Neural cell (in vitro differentiated cells): ENCODE data around the gene LBR. TPM values are rescaled to one million over a fixed set of nuclear protein-coding genes. Genes with fewer than 3 reads are reported as not detected.

Experiments used
- H2AFZ ChIP-seq: fragments of 200-600, 300-800 bp; sonication (generic), shearing (Covaris generic); 2 replicates; pipeline ENCODE4 v1.6.0; 2014; ENCODE audit warnings: low read depth, mild to moderate bottlenecking, antibody characterized with exemption, low read length, moderate library complexity
- H3F3A ChIP-seq: fragments of 200-600 bp; shearing (Covaris generic); 2 replicates; pipeline ENCODE4 v1.6.1; 2016; ENCODE audit warnings: mild to moderate bottlenecking, moderate library complexity, mixed read lengths, antibody characterized with exemption, low read length; ENCODE audit not compliant: insufficient read depth, poor library complexity, severe bottlenecking
- H3K27ac ChIP-seq: fragments of 200-600, 300-800 bp; sonication (generic), shearing (Covaris generic); 2 replicates; pipeline ENCODE4 v1.5.1; 2014; ENCODE audit warnings: mild to moderate bottlenecking, low read length, moderate library complexity
- H3K27me3 ChIP-seq: fragments of 300-800, 200-600 bp; sonication (generic), shearing (Covaris generic); 2 replicates; pipeline ENCODE4 v1.6.0; 2014; ENCODE audit warnings: mild to moderate bottlenecking, low read depth, low read length, moderate library complexity; ENCODE audit not compliant: insufficient read depth
- H3K36me3 ChIP-seq: fragments of 300-800, 200-600 bp; sonication (generic), shearing (Covaris generic); 2 replicates; pipeline ENCODE4 v1.5.1; 2014; ENCODE audit warnings: mild to moderate bottlenecking, antibody characterized with exemption, low read length, moderate library complexity; ENCODE audit not compliant: insufficient read depth
- H3K4me2 ChIP-seq: fragments of 300-800, 200-600 bp; sonication (generic), shearing (Covaris generic); 2 replicates; pipeline ENCODE4 v1.6.0; 2014; ENCODE audit warnings: mild to moderate bottlenecking, low read length
- H3K4me3 ChIP-seq: fragments of 300-800, 200-600 bp; sonication (generic), shearing (Covaris generic); 2 replicates; pipeline ENCODE4 v1.5.1; 2014; ENCODE audit warnings: mild to moderate bottlenecking, low read length, moderate library complexity
- H3K79me2 ChIP-seq: fragments of 200-600 bp; shearing (Covaris generic); replicated peaks from 2 replicates; pipeline ENCODE4 v1.6.0; 2014; ENCODE audit warnings: mild to moderate bottlenecking, low read length, moderate library complexity; ENCODE audit not compliant: insufficient read depth
- H3K9ac ChIP-seq: fragments of 300-800, 200-600 bp; sonication (generic), shearing (Covaris generic); 2 replicates; pipeline ENCODE4 v1.6.1; 2016; ENCODE audit warnings: mild to moderate bottlenecking, low read length, mixed read lengths
- H3K9me2 ChIP-seq: fragments of 200-600 bp; shearing (Covaris generic); 2 replicates; pipeline ENCODE4 v1.6.1; 2016; ENCODE audit warnings: mild to moderate bottlenecking, low read length, mixed read lengths; ENCODE audit not compliant: insufficient read depth
- H3K9me3 ChIP-seq: fragments of 200-600, 300-800 bp; sonication (generic), shearing (Covaris generic); 2 replicates; pipeline ENCODE4 v1.6.1; 2016; ENCODE audit warnings: mild to moderate bottlenecking, mixed run types, low read length, moderate library complexity, mixed read lengths
- H4K20me1 ChIP-seq: fragments of 200-600 bp; shearing (Covaris generic); 2 replicates; pipeline ENCODE4 v1.6.1; 2016; ENCODE audit warnings: mild to moderate bottlenecking, mixed run types; ENCODE audit not compliant: insufficient read depth
- EP300 ChIP-seq: fragments of 450-650 bp; conservative IDR thresholded peaks from 2 replicates; pipeline ENCODE4 v1.6.1; 2014; ENCODE audit warnings: antibody characterized with exemption, mild to moderate bottlenecking, moderate library complexity; ENCODE audit not compliant: poor library complexity, severe bottlenecking
- EZH2 ChIP-seq: fragments of 200-600, 300-800 bp; shearing (Covaris generic), sonication (generic); IDR thresholded peaks from 2 replicates; pipeline ENCODE4 v1.6.1; 2014; ENCODE audit warnings: antibody characterized with exemption, low read length, borderline replicate concordance, mild to moderate bottlenecking; ENCODE audit not compliant: insufficient read depth, poor library complexity, severe bottlenecking
- MXI1 ChIP-seq: fragments of 450-650 bp; conservative IDR thresholded peaks from 2 replicates; pipeline ENCODE4 v1.6.1; 2014; ENCODE audit warnings: antibody characterized with exemption, mild to moderate bottlenecking; ENCODE audit not compliant: poor library complexity, severe bottlenecking
- POLR2AphosphoS5 ChIP-seq: IDR thresholded peaks from 2 replicates; pipeline ENCODE4 v1.6.1; 2012
- RAD21 ChIP-seq: fragments of 450-650 bp; conservative IDR thresholded peaks from 2 replicates; pipeline ENCODE4 v1.6.1; 2014; ENCODE audit warnings: antibody characterized with exemption, mild to moderate bottlenecking, moderate library complexity
- SMC3 ChIP-seq: fragments of 450-650 bp; conservative IDR thresholded peaks from 2 replicates; pipeline ENCODE4 v1.6.1; 2014; ENCODE audit warnings: antibody characterized with exemption, mild to moderate bottlenecking, moderate library complexity; ENCODE audit not compliant: poor library complexity
- TAF1 ChIP-seq: IDR thresholded peaks from 2 replicates; pipeline ENCODE4 v1.6.1; 2012; ENCODE audit warnings: low read depth
- polyA plus RNA-seq: library from polyadenylated mRNA; depleted of rRNA; stranded (reverse); fragments of >200 nt; gene quantifications from 2 replicates; pipeline ENCODE4 v1.2.3, GENCODE V29; 2014
- TF ChIP-seq, protein P1 (sequence below): IDR thresholded peaks from 2 replicates; pipeline ENCODE4 v1.6.1; 2012; ENCODE audit warnings: borderline replicate concordance
- TF ChIP-seq, protein P2 (sequence below): fragments of 450-650 bp; IDR thresholded peaks from 2 replicates; pipeline ENCODE4 v1.5.1; 2014; ENCODE audit warnings: antibody characterized with exemption, mild to moderate bottlenecking, moderate library complexity; ENCODE audit not compliant: poor library complexity, severe bottlenecking

Gene LBR
- polyA plus RNA-seq, 1 donor from 2014 or later, result 156 TPM

DNA sequence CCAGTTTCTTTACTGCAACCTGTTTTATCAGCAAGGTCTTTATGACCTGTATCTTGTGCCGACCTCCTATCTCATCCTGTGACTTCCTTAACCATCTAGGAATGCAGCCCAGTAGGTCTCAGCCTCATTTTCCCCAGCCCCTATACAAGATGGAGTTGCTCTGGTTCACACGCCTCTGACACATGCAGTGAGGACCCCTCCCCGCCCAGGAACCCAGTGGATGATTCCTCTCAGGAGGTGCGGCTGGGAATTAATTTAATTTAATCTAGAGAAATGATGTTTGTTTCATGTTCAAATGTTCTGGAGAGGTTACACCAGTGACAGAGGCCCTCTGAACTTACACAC, 39.0 kb upstream of the LBR start:
- H3K36me3 ChIP-seq, result no peaks in the 10 kb centered on the region
- H3K79me2 ChIP-seq, result no peaks in the 10 kb centered on the region
- H3K9me2 ChIP-seq, result no peaks in the 10 kb centered on the region
- H3F3A ChIP-seq, result no peaks in the 10 kb centered on the region
- H3K27me3 ChIP-seq, result no peaks in the 10 kb centered on the region
- no peak overlapping the region for H3K4me2 ChIP-seq
- no peak overlapping the region for H3K9ac ChIP-seq
- no peak overlapping the region for H3K27ac ChIP-seq
- no peak overlapping the region for H3K4me3 ChIP-seq
- H4K20me1 ChIP-seq, result no peaks in the 10 kb centered on the region
- no peaks in the 10 kb centered on the region for H3K9me3 ChIP-seq
- TF ChIP-seq EP300 (no peak), TAF1 (no peak), RAD21 (no peak), MXI1 (no peak), SMC3 (no peak), EZH2 (no peak), POLR2AphosphoS5 (no peak)
- TF ChIP-seq, protein P1, sequence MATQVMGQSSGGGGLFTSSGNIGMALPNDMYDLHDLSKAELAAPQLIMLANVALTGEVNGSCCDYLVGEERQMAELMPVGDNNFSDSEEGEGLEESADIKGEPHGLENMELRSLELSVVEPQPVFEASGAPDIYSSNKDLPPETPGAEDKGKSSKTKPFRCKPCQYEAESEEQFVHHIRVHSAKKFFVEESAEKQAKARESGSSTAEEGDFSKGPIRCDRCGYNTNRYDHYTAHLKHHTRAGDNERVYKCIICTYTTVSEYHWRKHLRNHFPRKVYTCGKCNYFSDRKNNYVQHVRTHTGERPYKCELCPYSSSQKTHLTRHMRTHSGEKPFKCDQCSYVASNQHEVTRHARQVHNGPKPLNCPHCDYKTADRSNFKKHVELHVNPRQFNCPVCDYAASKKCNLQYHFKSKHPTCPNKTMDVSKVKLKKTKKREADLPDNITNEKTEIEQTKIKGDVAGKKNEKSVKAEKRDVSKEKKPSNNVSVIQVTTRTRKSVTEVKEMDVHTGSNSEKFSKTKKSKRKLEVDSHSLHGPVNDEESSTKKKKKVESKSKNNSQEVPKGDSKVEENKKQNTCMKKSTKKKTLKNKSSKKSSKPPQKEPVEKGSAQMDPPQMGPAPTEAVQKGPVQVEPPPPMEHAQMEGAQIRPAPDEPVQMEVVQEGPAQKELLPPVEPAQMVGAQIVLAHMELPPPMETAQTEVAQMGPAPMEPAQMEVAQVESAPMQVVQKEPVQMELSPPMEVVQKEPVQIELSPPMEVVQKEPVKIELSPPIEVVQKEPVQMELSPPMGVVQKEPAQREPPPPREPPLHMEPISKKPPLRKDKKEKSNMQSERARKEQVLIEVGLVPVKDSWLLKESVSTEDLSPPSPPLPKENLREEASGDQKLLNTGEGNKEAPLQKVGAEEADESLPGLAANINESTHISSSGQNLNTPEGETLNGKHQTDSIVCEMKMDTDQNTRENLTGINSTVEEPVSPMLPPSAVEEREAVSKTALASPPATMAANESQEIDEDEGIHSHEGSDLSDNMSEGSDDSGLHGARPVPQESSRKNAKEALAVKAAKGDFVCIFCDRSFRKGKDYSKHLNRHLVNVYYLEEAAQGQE, result no peak
- TF ChIP-seq, protein P2, sequence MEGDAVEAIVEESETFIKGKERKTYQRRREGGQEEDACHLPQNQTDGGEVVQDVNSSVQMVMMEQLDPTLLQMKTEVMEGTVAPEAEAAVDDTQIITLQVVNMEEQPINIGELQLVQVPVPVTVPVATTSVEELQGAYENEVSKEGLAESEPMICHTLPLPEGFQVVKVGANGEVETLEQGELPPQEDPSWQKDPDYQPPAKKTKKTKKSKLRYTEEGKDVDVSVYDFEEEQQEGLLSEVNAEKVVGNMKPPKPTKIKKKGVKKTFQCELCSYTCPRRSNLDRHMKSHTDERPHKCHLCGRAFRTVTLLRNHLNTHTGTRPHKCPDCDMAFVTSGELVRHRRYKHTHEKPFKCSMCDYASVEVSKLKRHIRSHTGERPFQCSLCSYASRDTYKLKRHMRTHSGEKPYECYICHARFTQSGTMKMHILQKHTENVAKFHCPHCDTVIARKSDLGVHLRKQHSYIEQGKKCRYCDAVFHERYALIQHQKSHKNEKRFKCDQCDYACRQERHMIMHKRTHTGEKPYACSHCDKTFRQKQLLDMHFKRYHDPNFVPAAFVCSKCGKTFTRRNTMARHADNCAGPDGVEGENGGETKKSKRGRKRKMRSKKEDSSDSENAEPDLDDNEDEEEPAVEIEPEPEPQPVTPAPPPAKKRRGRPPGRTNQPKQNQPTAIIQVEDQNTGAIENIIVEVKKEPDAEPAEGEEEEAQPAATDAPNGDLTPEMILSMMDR, result no peak
- no peak overlapping the region for H2AFZ ChIP-seq

DNA sequence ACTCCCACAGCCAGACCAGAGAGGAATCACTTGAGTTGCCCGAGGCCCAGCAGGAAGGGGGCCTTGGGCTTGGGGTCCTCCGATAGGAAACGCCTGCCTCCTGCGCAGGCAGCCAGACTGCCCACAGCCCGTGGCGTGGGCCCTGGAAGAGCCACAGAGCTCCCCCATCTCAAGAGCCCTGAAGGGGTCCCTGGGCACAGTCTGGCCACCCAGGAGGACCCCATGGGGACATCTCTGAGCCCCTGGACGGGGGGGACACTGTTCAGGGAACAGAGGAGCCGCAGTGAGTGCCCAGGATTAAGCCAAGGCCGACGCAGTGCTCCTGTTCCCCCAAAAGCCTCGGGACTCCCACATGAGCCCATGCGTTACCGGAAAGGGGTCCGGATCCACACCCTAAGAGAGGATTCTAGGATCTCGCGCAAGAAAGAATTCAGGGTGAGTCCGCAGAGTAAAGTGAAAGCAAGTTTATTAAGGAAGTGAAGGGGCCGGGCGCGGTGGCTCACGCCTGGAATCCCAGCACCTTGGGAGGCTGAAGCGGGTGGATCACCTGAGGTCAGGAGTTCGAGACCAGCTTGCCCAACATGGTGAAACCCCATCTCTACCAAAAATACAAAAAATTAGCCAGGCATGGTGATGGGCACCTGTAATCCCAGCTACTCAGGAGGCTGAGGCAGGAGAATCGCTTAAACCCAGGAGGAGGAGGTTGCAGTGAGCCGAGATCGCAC, 38.1 kb upstream of the LBR start:
- Histone ChIP-seq H2AFZ (no peak overlapping the region), H3K27ac (no peak overlapping the region)

More for the DNA sequence above, 38.1 kb upstream of the LBR start:
- Histone ChIP-seq H3K9ac (no peak overlapping the region), H3K36me3 (no peaks in the 10 kb centered on the region), H3K4me2 (no peak overlapping the region), H3F3A (no peaks in the 10 kb centered on the region), H3K9me2 (no peaks in the 10 kb centered on the region), H4K20me1 (no peaks in the 10 kb centered on the region), H3K79me2 (no peaks in the 10 kb centered on the region), H3K27me3 (no peaks in the 10 kb centered on the region), H3K9me3 (no peaks in the 10 kb centered on the region), H3K4me3 (no peak overlapping the region)
- TF ChIP-seq RAD21 (no peak), EP300 (no peak), TAF1 (no peak), POLR2AphosphoS5 (no peak), EZH2 (no peak), SMC3 (no peak), MXI1 (no peak)
- TF ChIP-seq, protein P2, result no peak
- TF ChIP-seq, protein P1, result no peak
